NB4 (cell line): ENCODE data around the gene KRTAP9-2.
"Not testable (repeated sequence)": the region's sequence is repeated elsewhere in the genome, so short reads cannot be mapped to it uniquely, and the experiment has no call there.

Experiments used
- CTCF ChIP-seq: IDR thresholded peaks from one replicate; pipeline ENCODE4 v1.5.1; 2012; ENCODE audit warnings: low read depth, low read length
- MAX ChIP-seq: IDR thresholded peaks from 2 replicates; pipeline ENCODE4 v1.6.1; 2011; ENCODE audit warnings: low read depth, low read length
- MYC ChIP-seq: IDR thresholded peaks from 2 replicates; pipeline ENCODE4 v1.6.1; 2011; ENCODE audit warnings: low read depth, low read length
- POLR2A ChIP-seq: IDR thresholded peaks from 2 replicates; pipeline ENCODE4 v1.6.1; 2011; ENCODE audit warnings: mild to moderate bottlenecking; ENCODE audit not compliant: insufficient read length; ENCODE audit errors: extremely low read depth

- not testable (repeated sequence) for TF ChIP-seq CTCF, MAX, POLR2A, MYC
Measured at GRCh38 chr17:41226598-41227095, at the start of gene KRTAP9-2.
